GM11168 (cell line): Measurements from ENCODE around the gene ACOXL.

ENCODE experiments used
- in situ Hi-C: fragments of 300-500 bp; cut with MboI; formaldehyde crosslinking; loops from one replicate; pipeline ENCODE4 v1.12.0; 2022; ENCODE audit warnings: low sequenced_read_pairs; ENCODE audit not compliant: unreplicated experiment

ACOXL gene

DNA sequence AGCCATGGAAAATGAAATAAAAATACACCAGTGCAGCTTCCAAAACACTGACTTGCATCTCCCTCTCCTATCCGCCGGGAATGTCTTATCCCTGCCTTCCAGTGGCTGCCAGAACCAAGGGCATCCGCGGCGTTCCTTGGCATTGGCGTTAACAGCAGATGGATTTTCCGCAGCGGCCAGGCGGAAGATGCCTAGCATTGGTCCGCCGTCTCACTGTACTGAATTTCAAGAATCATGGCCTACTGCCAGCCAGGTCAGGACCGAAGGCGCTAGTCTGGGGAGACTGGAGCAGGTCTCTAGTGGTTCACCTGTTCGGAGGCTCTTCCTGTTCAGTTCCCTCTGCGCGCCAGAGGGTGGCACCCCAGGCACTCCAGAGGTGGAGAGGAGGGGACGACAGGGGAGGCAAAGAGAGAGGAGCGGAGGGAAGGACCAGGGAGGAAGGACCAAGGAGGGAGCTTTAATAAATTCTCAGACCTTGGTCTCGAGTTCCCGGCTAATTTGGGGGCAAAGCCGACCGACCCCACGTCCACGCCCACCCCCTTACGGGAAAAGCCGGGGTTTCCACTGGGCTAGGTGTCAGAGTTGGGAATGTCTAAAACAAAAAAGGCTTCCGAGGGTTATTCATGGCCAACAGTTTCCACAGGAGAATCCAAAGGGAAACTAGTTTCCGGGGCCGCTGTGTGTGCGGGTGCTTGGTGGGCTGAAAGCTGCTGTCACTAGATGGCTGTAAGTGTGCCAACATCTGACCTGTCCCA lies 384.6 kb downstream of the ACOXL start:
- in situ Hi-C loops, result loop anchor here (10.0 to 25.0 kb wide), 2 partner anchors 252 to 595 kb away; no protein-coding TSS in a partner anchor

DNA sequence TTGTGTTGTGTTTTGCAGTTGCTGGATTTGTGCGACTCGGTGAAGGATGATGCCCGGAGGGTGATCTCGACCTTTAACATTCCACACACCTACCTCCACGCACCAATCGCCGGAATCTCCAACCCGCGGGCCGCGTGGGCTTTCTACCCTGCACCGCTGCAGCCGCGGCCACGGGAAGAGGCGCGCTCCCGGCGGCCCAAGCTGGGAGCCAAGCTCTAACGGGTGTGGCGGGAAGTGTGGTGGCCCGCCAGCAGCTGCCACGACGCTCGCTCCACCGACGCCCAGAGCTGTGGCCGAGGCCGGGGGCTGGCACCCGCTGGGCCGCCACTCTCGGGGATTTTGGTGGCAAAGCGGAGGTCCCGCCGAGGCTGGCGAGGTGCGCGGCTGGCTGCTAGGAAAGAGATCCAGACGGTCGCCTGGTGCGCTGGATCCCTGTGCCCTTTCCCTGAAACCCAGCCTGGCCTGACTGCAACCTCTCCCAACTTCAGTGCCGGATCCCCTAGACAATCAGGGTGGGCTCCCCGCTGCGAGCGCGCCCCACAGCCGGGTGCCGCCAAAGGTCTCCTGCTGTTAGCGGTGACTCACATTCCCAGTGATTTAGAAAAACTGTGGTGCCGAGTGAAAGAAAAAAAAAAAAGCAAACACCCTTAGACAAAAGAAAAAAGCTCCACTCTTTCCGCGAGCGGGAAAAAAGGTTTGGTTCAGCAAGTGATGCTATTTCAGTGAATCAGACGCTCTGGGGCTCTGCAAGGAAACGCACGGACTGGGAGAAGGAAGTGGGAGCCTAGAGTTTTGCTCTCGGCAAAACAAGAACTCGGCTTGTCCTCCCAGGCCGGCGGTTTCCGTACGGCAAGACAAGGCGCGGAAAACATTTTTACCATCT lies 385.5 kb downstream of the ACOXL start:
- in situ Hi-C loops, result loop anchor here (10.0 to 25.0 kb wide), 2 partner anchors 253 to 594 kb away; no protein-coding TSS in a partner anchor

DNA sequence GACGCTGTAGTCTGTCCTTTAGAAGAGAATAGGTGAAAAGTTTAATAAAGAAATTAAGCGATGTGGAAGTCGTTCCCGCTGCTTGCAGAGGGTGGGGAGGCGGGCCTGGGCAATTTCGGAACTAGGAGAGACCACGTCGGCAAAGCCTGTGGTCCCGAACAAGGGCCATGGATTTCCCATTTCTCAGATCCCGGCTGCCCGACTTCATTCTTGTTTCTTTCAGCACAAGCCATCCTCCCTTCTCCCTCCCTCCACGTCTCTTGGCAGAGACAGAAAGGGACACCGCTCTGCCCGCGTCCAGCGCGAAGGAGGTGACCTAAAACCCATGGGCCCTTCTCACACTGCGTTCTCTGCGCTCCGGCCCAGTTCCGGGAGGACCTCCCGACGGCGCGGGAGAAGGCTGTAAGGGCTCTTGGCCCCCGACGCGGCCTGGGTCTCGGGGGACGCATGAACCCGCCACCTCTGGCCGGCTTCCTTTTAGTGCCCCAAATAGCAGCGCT lies 386.2 kb downstream of the ACOXL start:
- in situ Hi-C loops, result loop anchor here (10.0 to 25.0 kb wide), 2 partner anchors 254 to 594 kb away; no protein-coding TSS in a partner anchor

DNA sequence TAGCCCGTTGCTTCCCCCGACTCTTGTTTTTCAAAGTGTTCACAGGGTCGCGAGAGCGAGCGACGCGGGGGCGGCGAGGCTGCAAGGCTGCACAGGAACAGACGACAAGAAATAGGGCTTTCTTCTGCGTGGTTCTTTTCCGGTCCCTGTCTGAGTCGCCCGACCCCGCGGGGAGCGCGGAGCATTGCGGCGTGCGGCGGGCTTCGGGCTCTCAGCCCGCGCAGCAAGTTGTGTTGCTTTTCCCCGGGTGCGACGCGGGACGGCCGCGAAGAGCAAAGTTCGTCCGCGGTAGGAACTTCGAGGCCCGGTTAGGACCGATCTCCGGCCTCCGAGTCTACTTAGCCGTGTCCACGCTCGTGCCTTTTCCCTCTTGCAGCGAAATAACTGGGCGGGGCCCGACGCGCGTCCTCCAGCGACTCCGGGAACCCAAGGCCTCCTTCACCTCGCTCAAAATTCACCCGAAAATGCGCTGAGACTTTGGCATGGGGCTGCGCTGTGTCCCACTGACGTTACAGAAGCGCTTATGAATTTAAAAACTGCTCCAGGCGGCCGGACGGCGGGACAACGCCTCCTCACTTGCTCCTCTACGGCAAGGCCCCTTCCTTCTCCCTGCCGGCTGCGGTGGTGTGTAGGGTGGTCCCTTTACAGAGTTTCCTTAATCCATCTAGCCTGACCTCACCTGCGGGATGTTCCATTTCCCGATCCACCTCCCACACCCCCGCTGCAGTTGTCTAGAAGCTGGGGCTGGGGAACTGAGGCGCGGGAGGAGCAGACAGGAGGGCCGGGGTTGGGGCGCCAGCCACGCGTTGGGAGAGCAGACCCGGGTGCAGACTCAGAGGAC lies 386.8 kb downstream of the ACOXL start:
- in situ Hi-C loops, result loop anchor here (10.0 to 25.0 kb wide), 2 partner anchors 254 to 593 kb away; no protein-coding TSS in a partner anchor

DNA sequence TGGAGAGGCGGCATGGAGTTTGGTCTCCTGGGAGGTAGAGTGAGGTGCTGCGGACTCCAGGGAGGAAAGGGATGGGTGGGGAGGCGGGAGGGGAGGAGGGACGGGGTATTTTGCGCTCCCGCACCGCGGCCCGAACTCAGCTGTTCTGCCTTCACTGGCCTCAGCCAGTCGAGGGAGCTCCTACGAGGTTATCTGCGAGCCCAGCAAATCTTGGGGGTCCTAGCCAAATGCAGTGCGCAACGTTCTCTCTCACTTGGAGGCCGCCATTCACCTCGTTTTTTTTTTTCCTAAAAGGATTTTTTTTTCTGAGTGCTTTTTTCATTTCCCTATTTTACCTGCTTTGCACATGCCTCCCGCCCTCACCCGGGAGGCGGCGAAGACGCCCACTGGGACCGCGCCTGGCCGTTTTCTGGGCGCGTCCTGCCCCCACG lies 387.5 kb downstream of the ACOXL start:
- in situ Hi-C loops, result loop anchor here (10.0 to 25.0 kb wide), 2 partner anchors 255 to 592 kb away; no protein-coding TSS in a partner anchor

DNA sequence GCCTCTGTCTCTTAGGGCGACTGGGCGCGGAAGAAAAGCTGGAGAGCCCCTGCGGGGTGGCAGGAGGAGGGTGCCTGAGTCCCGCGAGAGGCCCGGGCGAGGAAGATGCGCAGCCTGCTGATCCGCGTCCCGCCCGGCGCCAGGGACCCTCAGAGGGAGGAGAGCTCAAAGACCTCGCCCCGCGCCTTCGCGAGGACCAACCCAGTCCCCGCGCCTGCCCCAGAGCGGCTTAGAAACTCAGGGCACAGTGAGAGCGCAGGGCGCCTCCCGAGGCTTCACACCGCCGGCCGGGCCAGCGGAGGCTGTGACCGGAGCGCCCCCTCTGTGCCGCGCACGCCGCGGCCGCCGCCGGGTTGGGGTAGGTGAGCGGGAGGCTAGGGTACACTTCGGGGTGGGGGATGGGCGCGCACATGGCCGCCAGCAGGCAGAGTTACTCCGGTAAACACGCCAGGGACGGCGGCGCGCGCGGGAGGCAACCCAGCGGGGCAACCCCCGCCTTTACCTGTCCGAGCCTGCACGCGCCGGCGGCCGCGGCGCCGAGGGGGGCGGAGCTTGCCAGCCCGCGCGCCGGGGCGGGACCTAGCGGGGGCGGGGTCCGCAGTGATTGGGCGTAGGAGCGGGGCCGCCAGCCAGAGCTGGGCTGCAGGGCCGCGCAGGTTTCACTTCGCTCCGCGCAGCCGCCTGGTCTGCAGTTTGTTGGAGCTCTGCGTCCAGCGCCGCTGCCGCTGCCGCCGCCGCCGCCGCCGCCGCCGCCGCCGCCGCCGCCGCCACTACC lies 388.1 kb downstream of the ACOXL start, which contains the start of gene BCL2L11:
BCL2L11 (plus strand) TSS at position 662 of the 775 bp plus-strand sequence. CDS start 2,832 bp downstream, outside the sequence.
- in situ Hi-C loops, result loop anchor here (25.0 kb wide), 1 partner anchor 592 kb away; no protein-coding TSS in a partner anchor

DNA sequence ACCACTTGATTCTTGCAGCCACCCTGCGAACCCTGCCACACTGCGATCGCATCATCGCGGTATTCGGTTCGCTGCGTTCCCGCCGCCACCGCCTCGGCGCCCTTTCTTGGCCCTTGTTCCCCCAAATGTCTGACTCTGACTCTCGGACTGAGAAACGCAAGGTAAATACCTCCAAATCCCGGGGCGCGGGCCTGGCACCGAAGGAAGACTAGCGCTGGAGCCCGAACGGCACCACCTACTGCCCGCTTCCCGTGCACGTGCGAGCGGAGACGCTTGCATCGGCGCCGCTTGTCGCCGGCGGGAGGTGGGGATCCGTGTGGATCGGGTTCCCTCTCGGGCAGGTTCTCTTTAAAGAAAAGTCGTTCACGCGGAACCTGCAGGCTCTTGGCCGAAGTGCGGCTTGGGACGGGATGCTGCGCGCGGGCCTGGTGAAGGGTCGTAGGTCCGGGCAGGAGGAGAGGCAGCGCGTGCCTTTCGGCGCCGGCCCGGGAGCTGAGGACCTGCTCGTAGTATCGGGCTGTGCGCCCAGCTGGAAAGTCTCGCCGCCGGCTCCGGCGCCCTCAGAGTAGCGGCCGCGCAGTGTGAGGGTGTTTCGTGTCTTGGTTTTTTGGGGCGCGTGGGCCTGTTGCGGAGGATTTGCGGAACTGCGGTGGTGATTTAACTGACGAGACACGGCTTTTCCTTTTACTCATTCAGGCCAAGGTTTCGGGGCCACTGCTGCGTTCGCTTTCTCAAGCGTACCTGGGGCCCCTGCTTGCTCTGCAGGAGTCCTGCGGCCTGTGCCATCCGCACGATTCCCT lies 388.9 kb downstream of the ACOXL start:
- in situ Hi-C loops, result loop anchor here (25.0 kb wide), 1 partner anchor 591 kb away; no protein-coding TSS in a partner anchor

DNA sequence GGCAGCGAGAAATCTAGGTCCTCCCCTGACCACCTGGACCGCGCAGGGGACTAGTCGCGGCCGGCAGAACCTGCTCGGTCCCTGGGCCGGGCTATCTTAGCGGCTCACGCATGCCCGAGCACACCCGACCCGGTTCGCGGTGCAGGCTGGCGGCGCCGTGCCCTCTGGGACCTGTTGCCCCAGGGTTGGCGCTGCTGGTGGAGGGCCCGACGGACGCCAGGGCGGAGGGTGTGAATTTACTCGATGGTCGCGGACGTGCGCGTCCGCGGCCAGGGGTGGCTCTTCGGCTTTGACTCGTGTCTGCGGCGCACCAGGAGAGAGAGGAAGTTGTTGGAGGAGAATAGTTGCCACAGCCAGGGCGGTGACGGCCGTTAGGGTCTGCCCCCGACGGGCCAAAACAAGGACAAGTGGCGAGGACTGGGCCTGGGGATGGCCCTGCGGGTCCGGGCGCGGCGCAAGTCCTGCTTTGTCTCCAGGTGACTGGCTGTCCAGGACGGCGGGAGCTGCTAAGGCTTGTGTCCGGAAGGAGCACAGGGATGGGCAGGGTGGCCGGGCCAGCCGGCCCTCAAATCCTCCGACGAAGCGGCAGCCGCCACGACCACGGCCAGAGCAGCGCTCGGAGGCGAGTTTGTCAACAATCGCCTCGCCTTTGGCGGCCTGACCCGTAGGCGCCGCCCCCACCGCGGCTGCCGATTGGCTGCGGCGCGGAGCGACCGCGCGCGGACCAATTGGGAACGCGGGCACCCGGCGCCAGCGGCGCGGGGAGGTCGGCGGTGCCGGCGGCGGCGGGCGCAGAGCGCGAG lies 389.7 kb downstream of the ACOXL start:
- in situ Hi-C loops, result loop anchor here (25.0 kb wide), 1 partner anchor 590 kb away; no protein-coding TSS in a partner anchor

GRCh38 chr2:111122631-111123421 lies 390.5 kb downstream of the ACOXL start:
- in situ Hi-C loops, result loop anchor here (25.0 kb wide), 1 partner anchor 589 kb away; no protein-coding TSS in a partner anchor

DNA sequence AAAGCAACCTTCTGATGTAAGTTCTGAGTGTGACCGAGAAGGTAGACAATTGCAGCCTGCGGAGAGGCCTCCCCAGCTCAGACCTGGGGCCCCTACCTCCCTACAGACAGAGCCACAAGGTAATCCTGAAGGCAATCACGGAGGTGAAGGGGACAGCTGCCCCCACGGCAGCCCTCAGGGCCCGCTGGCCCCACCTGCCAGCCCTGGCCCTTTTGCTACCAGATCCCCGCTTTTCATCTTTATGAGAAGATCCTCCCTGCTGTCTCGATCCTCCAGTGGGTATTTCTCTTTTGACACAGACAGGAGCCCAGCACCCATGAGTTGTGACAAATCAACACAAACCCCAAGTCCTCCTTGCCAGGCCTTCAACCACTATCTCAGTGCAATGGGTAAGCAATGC lies 391.4 kb downstream of the ACOXL start:
- in situ Hi-C loops, result loop anchor here (25.0 kb wide), 1 partner anchor 589 kb away; no protein-coding TSS in a partner anchor

DNA sequence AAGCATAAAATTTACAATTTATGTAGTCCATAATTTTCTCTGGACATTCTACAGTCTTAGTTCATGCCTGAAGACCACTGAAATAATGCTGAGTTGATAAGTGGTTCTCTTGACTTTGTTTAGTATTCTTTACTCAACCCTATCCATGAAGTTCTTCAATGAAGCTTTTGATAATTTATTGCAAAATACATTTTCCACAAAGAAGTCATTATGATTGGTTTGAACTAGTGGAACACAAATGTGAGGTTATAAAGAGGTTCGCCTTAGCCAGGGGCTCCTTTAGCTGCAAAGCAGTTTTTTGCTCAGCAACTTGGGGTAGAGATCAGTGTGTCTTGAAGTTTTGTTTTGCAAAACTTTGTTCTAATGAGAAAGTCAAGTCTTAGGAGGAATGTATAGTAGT lies 394.2 kb downstream of the ACOXL start:
- in situ Hi-C loops, result no loop called here

- in situ Hi-C loops, result no loop called here
Measured at GRCh38 chr2:111127351-111127750, 395.0 kb downstream of the ACOXL start.

GRCh38 chr2:111128096-111128495 lies 395.7 kb downstream of the ACOXL start:
- in situ Hi-C loops, result no loop called here

- in situ Hi-C loops, result no loop called here
Measured at GRCh38 chr2:111133603-111134002, 401.2 kb downstream of the ACOXL start.

DNA sequence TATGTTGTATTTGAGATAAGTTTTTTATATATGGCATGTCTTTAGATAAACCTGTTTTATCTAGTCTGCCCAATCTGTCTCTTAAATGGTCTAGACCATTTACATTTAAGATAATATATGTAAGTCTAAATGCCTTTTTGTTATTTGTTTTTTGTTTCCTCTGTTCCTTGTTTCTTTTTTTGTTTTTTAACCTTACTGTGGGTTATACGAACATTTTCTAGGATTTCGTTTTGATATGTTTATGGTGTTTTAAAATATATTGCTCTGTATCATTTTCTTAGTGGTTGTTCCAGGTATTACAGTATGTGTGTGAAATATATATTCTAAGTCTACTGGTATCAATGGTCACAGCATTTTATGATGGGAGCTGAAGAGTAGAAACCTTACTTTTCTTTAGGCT lies 401.7 kb downstream of the ACOXL start:
- in situ Hi-C loops, result no loop called here

DNA sequence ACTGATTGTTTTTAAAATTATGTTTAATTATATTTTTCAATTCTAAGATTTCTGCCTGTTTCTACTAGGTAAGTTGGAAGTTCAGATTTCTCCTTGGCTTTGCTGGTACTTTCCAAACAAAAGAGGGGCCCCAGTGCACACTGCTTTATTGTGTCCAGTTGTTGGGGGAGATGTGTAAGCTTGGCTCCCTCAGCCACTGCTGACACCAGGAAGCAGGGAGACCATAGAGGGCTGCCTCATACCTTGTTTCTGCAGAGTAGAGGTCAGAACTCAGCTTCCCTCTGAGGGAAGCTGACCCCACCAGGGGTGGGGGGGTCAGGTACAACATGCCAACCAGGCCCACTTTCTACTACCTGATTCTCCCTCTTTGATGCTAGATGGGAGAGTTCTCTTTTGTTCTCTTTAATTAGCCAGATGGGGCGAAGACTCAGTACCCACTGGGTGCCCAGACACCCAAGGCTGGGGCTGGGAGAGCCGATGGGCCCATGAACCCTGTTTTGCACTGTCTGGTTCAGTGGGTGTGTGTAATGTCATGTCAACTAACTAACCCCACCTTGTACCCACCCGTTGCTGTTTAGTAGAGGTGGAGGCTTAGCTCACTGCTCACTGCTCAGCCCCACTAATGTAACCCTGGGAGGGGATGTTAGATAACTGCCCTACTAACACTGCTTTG lies 403.0 kb downstream of the ACOXL start:
- in situ Hi-C loops, result no loop called here
